ENCODE results near the gene ATP6V1F. TPM values are rescaled to one million over a fixed set of nuclear protein-coding genes. Genes with fewer than 3 reads are reported as not detected.
A peak's percentile ranks its signal among the peaks of the same experiment; 100 is the strongest.

Gene ATP6V1F
- total RNA-seq, 1 donor from 2014 or later, result 61.4 TPM

DNA sequence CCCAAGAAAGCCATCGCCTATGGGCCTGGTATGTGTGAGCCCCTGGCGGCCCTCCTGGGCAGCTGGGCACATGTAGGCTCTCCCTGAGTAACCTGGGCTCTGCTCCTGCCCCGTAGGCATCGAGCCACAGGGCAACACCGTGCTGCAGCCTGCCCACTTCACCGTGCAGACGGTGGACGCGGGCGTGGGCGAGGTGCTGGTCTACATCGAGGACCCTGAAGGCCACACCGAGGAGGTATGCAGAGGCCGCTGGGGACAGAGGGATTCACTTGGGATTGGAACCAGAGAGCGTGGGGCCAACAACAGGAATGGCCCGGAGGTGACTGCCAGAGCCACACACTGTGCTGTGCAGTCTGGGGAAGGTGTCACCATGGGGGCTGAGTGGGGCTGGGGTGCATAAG is 25.1 kb upstream of the ATP6V1F start:
- Histone ChIP-seq H3K4me2 (no peak overlapping the region), H3K79me2 (ENCODE audit: low read depth) (no peaks in the 10 kb centered on the region), H3K4me1 (peaks cover 21% of the 10 kb centered on the region), H3K9ac (no peak overlapping the region), H3K36me3 (no peaks in the 10 kb centered on the region), H3F3A (ENCODE audit: low read depth) (peaks cover 27% of the 10 kb centered on the region), H2AFZ (replicated peaks) (no peak overlapping the region), H3K27me3 (no peaks in the 10 kb centered on the region), H4K20me1 (ENCODE audit: low read depth) (no peaks in the 10 kb centered on the region), H3K4me3 (no peak overlapping the region), H3K9me3 (ENCODE audit: low read depth) (no peaks in the 10 kb centered on the region), H3K27ac (no peak overlapping the region)
- H3K36me3 Mint-ChIP-seq, result no peaks in the 10 kb centered on the region
- H3K4me1 Mint-ChIP-seq, result peaks cover 21% of the 10 kb centered on the region
- no peak overlapping the region for H3K27ac Mint-ChIP-seq
- H3K27me3 Mint-ChIP-seq (ENCODE audit: insufficient read depth, low read depth), result peaks cover 7% of the 10 kb centered on the region
- no peak overlapping the region for H3K4me3 Mint-ChIP-seq
- TF ChIP-seq, protein P1, sequence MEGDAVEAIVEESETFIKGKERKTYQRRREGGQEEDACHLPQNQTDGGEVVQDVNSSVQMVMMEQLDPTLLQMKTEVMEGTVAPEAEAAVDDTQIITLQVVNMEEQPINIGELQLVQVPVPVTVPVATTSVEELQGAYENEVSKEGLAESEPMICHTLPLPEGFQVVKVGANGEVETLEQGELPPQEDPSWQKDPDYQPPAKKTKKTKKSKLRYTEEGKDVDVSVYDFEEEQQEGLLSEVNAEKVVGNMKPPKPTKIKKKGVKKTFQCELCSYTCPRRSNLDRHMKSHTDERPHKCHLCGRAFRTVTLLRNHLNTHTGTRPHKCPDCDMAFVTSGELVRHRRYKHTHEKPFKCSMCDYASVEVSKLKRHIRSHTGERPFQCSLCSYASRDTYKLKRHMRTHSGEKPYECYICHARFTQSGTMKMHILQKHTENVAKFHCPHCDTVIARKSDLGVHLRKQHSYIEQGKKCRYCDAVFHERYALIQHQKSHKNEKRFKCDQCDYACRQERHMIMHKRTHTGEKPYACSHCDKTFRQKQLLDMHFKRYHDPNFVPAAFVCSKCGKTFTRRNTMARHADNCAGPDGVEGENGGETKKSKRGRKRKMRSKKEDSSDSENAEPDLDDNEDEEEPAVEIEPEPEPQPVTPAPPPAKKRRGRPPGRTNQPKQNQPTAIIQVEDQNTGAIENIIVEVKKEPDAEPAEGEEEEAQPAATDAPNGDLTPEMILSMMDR (IDR thresholded peaks at IDR 0.05), result no peak
- TF ChIP-seq EZH2phosphoT487 (IDR thresholded peaks at IDR 0.05), result no peak
- no peak for TF ChIP-seq EZH2 (IDR thresholded peaks at IDR 0.05)
- DNase-seq (ENCODE audit: low spot score), result no peak
- H3K9me3 Mint-ChIP-seq, result no peaks in the 10 kb centered on the region

DNA sequence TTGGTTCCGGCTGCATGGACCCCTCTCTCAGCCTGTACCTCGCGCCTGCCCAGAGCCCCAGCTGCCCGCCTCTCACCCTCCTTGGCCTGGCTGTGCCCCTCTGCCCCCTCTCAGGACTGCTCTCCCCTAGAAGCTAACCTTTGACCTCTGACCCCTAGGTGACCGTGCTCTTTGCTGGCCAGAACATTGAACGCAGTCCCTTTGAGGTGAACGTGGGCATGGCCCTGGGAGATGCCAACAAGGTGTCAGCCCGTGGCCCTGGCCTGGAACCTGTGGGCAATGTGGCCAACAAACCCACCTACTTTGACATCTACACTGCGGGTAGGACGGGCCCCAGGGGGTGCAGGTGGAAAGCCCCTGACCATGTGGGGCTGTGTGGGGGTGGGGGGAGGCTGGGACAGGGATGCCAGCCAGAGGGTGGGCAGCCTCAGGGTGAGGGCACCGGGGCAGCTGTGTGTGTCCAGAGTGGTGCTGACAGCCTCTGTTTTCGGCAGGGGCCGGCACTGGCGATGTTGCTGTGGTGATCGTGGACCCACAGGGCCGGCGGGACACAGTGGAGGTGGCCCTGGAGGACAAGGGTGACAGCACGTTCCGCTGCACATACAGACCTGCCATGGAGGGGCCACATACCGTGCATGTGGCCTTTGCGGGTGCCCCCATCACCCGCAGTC is 24.4 kb upstream of the ATP6V1F start:
- no peaks in the 10 kb centered on the region for H3K27me3 ChIP-seq
- H2AFZ ChIP-seq (replicated peaks), result no peak overlapping the region
- H3F3A ChIP-seq (ENCODE audit: low read depth), result peaks cover 20% of the 10 kb centered on the region
- DNase-seq (ENCODE audit: low spot score), result no peak
- no peak overlapping the region for H3K27ac Mint-ChIP-seq
- no peaks in the 10 kb centered on the region for H3K79me2 ChIP-seq (ENCODE audit: low read depth)
- no peaks in the 10 kb centered on the region for H3K9me3 Mint-ChIP-seq
- TF ChIP-seq, protein P1 (IDR thresholded peaks at IDR 0.05), result no peak
- TF ChIP-seq EZH2phosphoT487 (IDR thresholded peaks at IDR 0.05) (no peak), EZH2 (IDR thresholded peaks at IDR 0.05) (no peak)
- H4K20me1 ChIP-seq (ENCODE audit: low read depth), result no peaks in the 10 kb centered on the region
- H3K4me3 Mint-ChIP-seq, result no peak overlapping the region
- no peak overlapping the region for H3K27ac ChIP-seq
- H3K27me3 Mint-ChIP-seq (ENCODE audit: insufficient read depth, low read depth), result peaks cover 7% of the 10 kb centered on the region
- peaks cover 14% of the 10 kb centered on the region for H3K4me1 ChIP-seq
- H3K9ac ChIP-seq, result no peak overlapping the region
- H3K36me3 Mint-ChIP-seq, result no peaks in the 10 kb centered on the region
- peaks cover 14% of the 10 kb centered on the region for H3K4me1 Mint-ChIP-seq
- no peak overlapping the region for H3K4me3 ChIP-seq
- no peaks in the 10 kb centered on the region for H3K9me3 ChIP-seq (ENCODE audit: low read depth)
- no peak overlapping the region for H3K4me2 ChIP-seq
- no peaks in the 10 kb centered on the region for H3K36me3 ChIP-seq

DNA sequence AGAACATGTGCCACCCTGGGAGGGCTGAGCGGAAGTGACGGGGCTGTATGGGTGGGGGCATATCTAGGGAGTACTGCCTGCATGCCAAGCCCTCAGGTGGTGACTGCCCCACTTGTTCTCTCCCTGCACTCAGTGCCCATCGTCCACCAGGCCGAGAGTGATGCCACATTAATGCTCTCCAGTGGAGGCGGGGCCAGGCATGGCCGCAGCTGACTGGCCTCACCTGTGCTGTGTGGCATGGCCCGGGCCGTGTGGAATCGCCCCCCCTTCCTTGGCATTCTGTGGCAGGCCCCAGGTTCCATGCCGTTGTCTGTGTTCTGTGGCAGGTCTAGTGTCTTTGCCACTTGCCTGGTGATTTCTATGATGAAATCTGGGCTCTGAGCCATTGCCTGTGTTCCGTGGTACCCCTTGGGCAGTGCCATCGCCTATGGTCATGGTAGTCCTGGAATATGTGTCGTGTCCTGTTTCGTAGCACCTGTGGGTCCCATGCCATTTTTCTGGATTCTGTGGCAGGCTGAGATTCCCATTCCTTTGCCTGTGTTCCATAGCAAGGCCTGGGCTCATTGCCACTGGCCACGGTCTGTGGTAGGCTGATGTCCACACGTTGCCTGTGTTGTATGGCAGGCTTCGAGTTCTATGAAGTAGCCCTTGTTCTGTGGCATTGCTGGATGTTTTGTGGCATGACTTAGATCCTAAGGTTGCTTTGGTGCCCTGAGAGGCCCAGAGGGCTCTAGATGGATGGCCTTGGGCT is 23.5 kb upstream of the ATP6V1F start:
- Histone ChIP-seq H2AFZ (replicated peaks) (no peak overlapping the region), H3K27ac (no peak overlapping the region), H3K4me1 (peaks cover 5% of the 10 kb centered on the region), H3K9ac (no peak overlapping the region), H3F3A (ENCODE audit: low read depth) (peaks cover 11% of the 10 kb centered on the region), H3K4me2 (no peak overlapping the region), H3K36me3 (no peaks in the 10 kb centered on the region), H3K27me3 (no peaks in the 10 kb centered on the region), H4K20me1 (ENCODE audit: low read depth) (no peaks in the 10 kb centered on the region), H3K4me3 (no peak overlapping the region), H3K79me2 (ENCODE audit: low read depth) (no peaks in the 10 kb centered on the region), H3K9me3 (ENCODE audit: low read depth) (no peaks in the 10 kb centered on the region)
- Mint-ChIP-seq H3K27me3 (ENCODE audit: insufficient read depth, low read depth) (peaks cover 3% of the 10 kb centered on the region), H3K27ac (peak overlapping the region; percentile 46), H3K4me1 (peaks cover 7% of the 10 kb centered on the region), H3K4me3 (no peak overlapping the region), H3K9me3 (no peaks in the 10 kb centered on the region), H3K36me3 (no peaks in the 10 kb centered on the region)
- no peak for DNase-seq (ENCODE audit: low spot score)
- TF ChIP-seq EZH2phosphoT487 (IDR thresholded peaks at IDR 0.05), result no peak
- no peak for TF ChIP-seq EZH2 (IDR thresholded peaks at IDR 0.05)
- TF ChIP-seq, protein P1 (IDR thresholded peaks at IDR 0.05), result no peak
